T-helper 1 cell treated with Interleukin-12 subunit alpha and Interleukin-12 subunit beta and Interleukin-4 antibody, amounts not matched to agents 30 ng/mL and 1 ng/mL, for 36 hours (primary cell): ENCODE measurements around the gene OR12D3. TPM values are rescaled to one million over a fixed set of nuclear protein-coding genes. Genes with fewer than 3 reads are reported as not detected.
"Not testable (repeated sequence)": the region's sequence is repeated elsewhere in the genome, so short reads cannot be mapped to it uniquely, and the experiment has no call there.

Experiments used
- intact Hi-C: fragments of 100-400 bp; cut with micrococcal nuclease; formaldehyde crosslinking; loops from one replicate; pipeline ENCODE4 v1.15.1; 2024
- total RNA-seq: library from RNA; stranded (reverse); gene quantifications from 2 replicates; pipeline ENCODE4 v1.2.3, GENCODE V29; 2022

OR12D3 gene, protein sequence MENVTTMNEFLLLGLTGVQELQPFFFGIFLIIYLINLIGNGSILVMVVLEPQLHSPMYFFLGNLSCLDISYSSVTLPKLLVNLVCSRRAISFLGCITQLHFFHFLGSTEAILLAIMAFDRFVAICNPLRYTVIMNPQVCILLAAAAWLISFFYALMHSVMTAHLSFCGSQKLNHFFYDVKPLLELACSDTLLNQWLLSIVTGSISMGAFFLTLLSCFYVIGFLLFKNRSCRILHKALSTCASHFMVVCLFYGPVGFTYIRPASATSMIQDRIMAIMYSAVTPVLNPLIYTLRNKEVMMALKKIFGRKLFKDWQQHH
- not detected in 2 replicates for total RNA-seq

DNA sequence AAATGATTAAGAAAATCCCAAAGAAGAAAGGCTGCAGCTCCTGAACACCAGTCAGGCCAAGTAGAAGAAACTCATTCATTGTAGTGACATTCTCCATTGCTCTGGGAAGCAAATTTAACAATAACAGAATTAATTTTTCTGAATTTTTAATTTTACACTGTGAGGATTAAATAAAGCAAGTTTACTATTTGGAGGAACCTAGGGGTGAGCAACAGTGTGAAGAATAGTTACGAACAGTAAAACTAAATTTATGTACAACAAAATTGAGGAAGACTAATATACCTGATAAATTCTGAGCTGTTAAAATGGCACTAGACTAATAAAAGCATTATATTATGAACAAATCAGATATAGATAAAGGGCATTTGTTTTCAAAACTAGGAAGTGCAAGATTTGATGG is at the start of gene OR12D3:
TSS of gene OR12D3 (minus strand) at position 101 of the 400 bp plus-strand sequence. CDS start at position 97, 4 bp downstream.
- intact Hi-C loops: no loop called here

DNA sequence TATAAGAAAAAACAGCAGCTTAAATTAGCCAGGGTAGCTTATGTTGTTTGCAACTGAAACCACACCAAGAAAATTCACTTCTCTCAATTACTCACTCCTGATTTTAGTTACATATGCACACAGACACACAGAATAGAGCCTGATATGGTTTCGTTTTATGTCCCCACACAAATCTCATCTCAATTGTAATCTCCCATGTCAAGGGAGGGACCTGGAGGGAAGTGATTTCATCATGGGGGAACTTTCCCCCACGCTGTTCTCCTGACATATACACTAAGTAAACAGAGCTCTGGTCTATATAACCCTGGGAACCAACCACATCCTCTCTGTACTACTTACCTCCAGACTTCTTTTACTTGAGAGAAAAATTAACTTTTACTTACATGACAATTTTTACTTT is 49.5 kb upstream of the OR12D3 start:
- intact Hi-C loops: no loop called here

DNA sequence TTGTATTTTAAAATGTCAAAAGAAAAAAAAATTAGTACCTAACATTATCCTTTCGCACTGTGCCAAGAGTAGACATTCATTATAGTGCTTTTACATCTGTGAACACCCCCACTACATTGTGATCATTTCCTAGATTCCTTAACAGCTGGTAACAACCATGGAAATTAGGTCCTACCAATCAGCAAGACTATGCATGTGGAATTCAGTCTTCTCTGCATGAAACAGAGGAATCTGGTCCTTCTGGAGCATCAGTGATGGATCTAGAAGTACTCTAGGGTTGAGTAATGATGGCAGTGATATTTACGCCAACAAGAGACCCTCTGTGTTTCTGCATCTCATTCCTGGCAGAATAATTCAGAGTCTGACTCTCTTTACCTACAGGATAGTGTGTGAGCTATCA is 49.1 kb upstream of the OR12D3 start:
- intact Hi-C loops: no loop called here

DNA sequence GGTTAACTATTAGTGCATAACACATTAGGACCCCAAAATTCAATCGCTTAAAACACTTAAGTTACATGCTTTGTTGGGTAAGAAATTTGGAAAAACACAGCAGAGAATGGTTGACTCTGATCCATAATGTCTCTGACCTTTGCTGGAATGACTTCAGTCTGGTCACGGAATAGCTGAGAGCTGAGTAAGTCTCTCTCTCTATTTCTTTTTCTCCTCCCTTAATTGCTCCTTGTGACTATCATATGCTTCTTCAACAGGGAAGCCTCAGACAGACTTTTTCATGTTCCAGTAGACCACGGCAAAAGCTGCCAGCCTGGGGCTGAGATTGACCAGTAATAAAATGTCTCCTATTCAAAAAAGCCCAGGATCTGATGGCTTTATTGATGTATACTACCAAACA is 44.4 kb upstream of the OR12D3 start:
- intact Hi-C loops: no loop called here

DNA sequence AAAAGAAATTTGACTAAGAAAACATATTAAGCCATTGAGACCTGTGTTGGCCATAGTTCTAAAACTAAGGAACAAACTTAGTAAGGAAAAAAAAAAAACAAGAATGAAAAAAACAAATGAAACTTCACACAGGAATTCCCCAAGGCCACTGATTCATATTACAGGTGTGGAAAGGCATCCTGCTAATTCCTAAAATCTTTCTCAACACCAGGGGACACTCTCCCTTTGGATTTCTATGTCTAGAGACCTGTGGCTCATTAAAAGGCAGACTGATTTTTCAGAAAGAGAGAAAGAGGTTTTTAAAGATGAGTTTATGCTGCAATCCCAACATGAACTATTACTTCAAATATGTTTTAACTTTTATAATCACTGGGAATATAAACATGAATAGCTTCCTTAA is 39.5 kb upstream of the OR12D3 start, which contains the start of gene OR12D1:
TSS of gene OR12D1 (plus strand) at position 341 of the 400 bp plus-strand sequence.
- intact Hi-C loops: no loop called here

DNA sequence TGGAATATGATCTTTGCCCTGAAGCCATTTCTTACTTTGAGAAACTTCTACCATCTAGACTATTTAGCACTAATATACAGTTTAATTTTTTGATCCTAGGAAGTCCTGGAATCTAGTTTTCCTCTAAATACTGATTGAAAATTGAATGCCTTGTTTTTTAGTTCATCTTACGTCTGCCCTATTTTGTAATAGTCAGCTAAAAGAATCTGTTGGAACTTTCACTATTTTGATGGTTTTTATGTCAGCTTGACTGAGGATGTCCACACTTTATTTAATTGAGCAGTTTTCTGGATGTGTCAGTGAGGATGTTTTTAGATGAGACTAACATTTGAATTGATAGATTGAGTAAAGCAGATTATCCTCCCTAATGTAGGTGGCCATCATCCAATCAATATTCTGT is 28.7 kb upstream of the OR12D3 start:
- intact Hi-C loops: no loop called here

DNA sequence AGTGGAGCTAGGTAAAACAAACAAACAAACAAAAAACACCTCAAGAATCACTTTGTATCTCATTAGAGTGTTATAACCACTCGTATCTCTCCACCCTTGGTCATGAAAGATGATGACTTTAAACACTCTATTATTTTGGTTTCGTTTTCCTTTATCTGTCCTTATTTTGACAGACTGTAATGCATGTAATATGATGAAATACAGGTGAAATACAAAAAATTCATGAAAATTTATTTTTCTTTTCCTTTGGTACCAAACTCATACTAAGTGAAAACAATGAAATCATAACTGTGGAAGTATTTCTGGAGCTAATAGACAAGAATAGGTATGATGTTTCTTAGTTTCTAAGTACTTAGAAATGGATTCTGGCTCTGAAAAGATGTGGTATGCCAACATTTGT is 24.4 kb upstream of the OR12D3 start:
- intact Hi-C loops: no loop called here

DNA sequence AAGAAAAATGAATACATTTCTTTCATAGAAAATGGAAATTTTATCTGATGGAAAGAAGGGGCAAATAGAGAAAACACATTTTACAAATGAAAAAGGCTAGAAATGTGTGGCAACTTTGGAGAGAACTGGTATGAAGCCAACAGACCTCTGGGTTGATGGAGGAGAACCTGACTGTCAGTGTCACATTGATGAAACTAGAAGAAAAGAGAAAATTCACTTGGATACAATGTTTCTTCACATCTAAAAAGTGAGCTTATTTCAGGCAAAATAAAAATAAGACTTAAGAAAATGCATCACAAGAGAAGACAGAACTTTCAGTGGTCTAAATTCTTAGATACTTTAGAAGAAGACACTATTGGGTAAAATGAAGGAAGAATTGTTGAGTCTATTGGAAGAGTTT is 20.2 kb upstream of the OR12D3 start, which contains the start of gene OR12D2:
TSS of gene OR12D2 (plus strand) at position 301 of the 400 bp plus-strand sequence. CDS start 1,069 bp downstream, outside the sequence.
- intact Hi-C loops: no loop called here

DNA sequence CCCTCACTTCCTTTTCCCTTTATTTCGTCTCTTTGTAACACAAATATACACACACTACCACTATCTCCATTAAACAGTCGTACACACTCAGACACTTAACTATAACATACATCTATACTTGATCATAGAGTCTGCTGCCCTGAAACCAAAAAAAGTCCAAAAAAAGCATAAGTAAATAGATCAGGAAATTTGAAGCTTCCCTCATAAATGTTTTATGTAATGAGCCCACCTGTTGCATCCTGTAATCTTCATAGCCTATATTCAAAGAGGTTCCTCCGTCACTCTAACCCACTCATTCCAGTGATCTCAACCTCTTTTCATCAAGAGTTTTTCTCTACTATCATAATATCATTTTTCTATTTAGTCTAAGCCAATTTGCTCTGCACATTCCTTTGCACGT is 13.4 kb upstream of the OR12D3 start:
- intact Hi-C loops: no loop called here

DNA sequence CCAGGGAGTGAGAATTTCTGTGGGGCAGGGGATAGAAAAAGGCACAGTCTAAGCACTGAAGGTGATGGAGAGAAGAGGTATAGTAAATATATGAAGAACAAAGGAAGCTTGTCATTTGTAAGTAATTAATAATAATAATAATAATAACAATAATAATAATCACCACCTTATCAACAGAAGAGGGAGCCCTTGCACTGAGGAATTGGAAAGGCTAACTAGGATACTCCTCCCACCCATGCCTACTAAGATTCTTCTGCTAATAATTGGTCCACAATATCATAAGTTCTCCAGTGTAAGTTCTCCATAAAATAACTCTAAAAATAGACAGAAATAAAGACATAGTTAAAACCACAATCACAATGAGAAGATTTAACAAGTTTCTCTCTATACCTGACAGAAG is 912 bp upstream of the OR12D3 start:
- intact Hi-C loops: no loop called here

DNA sequence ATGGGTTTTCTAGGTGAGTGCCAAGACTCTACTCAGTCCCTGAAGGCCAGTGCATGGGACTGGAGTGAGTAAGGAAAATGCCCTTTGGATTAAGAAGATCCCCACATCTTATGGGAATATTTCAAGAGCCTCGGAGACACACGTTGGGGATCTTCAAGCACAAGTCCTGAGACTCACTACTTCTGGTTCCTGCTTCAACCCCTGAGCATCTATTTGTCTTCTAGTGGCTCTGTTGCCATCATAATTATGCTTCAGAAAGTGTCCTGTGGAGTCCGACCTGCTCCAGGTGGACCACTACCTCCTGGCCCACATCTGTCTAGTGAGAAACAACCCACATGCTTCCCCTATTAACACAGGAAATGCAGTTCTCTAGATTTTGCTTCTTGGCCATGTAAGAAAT is 6.3 kb downstream of the OR12D3 start, which contains the start of gene OR5V1:
TSS of gene OR5V1 (minus strand) at position 101 of the 400 bp plus-strand sequence. CDS start 12,670 bp downstream, outside the sequence.
- intact Hi-C loops: no loop called here

DNA sequence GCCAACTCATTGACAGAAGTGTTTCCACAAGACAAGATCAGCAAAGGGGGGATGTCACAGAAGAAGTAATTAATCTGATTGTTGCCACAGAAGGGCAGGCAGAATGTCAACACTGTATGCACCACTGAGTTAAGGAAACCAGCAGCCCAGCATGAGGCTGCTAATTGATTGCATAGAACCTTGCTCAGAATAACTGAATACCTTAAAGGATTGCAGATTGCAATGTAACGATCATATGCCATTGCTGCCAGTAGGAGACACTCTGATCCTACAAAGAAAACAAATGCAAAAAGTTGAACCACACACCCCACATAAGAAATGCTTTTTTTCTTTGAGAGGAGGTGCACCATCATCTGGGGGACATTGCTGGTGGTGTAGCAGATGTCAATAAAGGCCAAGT is 19.5 kb downstream of the OR12D3 start:
- intact Hi-C loops: no loop called here

DNA sequence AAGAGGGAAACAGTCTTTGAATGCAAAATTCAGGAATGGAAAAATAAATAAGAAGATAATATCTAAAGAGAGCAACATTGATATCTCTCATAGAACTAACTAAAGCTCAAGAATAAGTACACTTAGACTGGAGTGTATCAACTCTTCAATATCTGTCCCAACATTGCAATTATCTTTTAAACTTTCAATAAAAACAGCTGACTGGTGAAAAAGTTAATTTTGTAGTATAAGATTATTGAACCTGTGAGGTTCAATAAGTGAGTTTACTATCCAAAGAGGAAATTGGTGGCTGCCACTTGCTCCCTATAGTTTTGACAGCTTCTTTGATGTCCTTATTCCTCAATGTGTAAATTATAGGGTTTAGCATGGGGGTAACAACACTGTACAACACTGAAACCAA is 20.1 kb downstream of the OR12D3 start:
- intact Hi-C loops: no loop called here

DNA sequence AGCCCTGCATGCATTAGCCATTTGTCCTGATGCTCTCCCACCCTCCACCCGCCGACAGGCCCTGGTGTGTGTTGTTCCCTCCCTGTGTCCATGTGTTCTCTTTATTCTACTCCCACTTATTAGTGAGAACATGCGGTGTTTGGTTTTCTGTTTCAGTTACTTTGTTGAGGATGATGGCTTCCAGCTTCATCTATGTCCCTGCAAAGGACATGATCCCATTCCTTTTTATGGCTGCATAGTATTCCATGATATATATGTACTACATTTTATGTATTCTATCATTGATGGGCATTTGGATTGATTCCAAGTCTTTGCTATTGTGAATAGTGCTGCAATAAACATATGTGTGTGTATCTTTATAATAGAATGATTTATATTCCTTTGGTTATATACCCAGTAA is 25.7 kb downstream of the OR12D3 start:
- intact Hi-C loops: not testable (repeated sequence)

DNA sequence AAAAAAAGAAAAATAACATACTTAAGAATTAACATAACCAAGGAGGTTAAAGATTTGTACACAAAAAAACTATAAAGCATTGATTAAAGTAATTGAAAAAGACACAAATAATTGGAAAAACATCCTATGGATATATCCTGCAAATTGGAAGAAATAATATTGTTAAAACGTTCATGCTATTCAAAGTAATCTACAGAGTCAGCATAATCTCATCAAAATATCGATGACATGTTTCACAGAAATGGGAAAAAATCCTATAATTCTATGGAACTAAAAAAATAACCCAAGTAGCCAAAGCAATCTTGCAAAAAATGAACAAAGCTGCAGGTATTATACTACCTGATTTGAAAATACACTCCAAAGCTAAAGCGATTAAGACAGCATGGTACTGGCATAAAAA is 29.7 kb downstream of the OR12D3 start:
- intact Hi-C loops: no loop called here

DNA sequence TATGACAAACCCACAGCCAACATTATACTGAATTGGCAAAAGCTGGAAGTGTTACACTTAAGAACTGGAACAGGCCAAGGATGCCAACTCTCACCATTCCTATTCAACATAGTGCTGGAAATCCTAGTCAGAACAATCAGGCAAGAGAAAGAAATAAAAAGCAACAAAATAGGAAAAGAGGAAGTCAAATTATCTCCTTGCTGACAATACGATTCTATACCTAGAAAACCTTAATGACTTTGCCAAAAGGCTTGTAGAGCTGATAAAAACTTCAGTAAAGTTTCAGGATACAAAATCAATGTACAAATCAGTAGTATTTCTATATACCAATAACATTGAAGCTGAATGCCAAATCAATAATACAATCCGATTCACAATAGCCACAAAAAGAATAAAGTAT is 38.8 kb downstream of the OR12D3 start:
- intact Hi-C loops: no loop called here

DNA sequence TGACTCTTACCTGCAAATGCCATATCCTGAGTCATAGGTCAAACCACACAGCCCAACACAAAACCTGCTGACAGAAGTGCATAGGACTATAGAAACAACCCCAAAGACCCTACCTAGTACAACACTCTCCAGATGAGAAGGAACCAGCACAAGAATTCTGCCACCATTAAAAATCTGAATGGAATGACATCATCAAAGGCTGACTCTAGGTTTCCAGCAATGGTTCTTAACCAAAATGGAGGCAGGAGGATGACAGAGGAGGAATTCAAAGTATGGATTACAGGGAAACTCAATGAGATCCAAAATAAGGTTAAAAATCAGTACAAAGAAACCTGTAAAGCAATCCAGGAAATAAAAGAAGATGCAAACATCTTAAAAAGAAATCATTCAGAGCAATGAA is 42.4 kb downstream of the OR12D3 start:
- intact Hi-C loops: no loop called here

DNA sequence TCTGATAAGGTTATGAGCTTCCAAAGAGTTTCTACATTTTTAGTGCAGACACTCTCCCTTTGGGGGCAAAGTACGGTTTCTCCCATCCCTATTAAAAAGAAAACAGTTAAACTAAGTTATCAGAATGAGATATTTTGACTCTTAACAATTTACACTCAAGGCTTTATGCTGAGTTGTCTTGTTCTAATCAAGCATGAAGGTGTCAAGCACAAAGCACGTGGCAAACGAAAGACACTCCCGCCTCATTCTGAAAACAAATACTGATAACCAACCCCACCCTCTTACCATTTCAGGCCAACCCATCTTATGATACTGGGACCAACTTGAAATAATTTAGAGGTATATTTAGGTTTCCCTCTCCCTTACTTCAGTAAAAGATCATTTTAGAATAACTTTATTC is 49.3 kb downstream of the OR12D3 start:
- intact Hi-C loops: no loop called here

Other genes starting within 250 kb of the OR12D3 start
- not detected in 2 replicates for gene OR2J2, start 204.4 kb downstream of the OR12D3 start, total RNA-seq
- gene OR14J1, start 73.6 kb downstream of the OR12D3 start, total RNA-seq: not detected in 2 replicates
- gene OR5V1, start 6.4 kb downstream of the OR12D3 start, total RNA-seq: not detected in 2 replicates
- not detected in 2 replicates for gene OR12D2, start 20.3 kb upstream of the OR12D3 start, total RNA-seq
- gene OR12D1, start 39.6 kb upstream of the OR12D3 start, total RNA-seq: not detected in 2 replicates
- gene OR10C1, start 64.0 kb upstream of the OR12D3 start, total RNA-seq: not detected in 2 replicates
- not detected in 2 replicates for gene OR11A1, start 81.8 kb upstream of the OR12D3 start, total RNA-seq
- not detected in 2 replicates for gene OR2H1, start 81.9 kb upstream of the OR12D3 start, total RNA-seq
- not detected in 2 replicates for gene MAS1L, start 112.7 kb upstream of the OR12D3 start, total RNA-seq
- 3.2 and 4.4 TPM in 2 replicates for gene UBD, start 184.4 kb upstream of the OR12D3 start, total RNA-seq
- not detected in 2 replicates for gene OR2H2, start 209.8 kb upstream of the OR12D3 start, total RNA-seq